MM.1S (cell line): Measurements from ENCODE around the gene C6.

Source experiments
- DNase-seq: peaks from one replicate; pipeline ENCODE4 v3.0.0-alpha.2; 2015
- H2AFZ ChIP-seq: fragments of 300-600 bp; sonication (generic); 2 replicates; pipeline ENCODE4 v1.6.0; 2016; ENCODE audit warnings: antibody characterized with exemption, low read length
- H3F3A ChIP-seq: fragments of 300-600 bp; sonication (generic); 2 replicates; pipeline ENCODE4 v1.6.1; 2016; ENCODE audit warnings: mild to moderate bottlenecking, antibody characterized with exemption, low read length, moderate library complexity, mixed read lengths; ENCODE audit not compliant: insufficient read depth
- H3K27ac ChIP-seq: fragments of 300-600 bp; sonication (generic); 2 replicates; pipeline ENCODE4 v1.5.1; 2016; ENCODE audit warnings: mild to moderate bottlenecking, low read length
- H3K27me3 ChIP-seq: fragments of 300-600 bp; sonication (generic); replicated peaks from 2 replicates; pipeline ENCODE4 v1.6.0; 2016; ENCODE audit warnings: low read length; ENCODE audit not compliant: insufficient read depth
- H3K36me3 ChIP-seq: fragments of 300-600 bp; sonication (generic); replicated peaks from 2 replicates; pipeline ENCODE4 v1.6.1; 2016; ENCODE audit warnings: mild to moderate bottlenecking, low read length, mixed read lengths; ENCODE audit not compliant: insufficient read depth
- H3K4me1 ChIP-seq: fragments of 300-600 bp; sonication (generic); 2 replicates; pipeline ENCODE4 v1.6.1; 2016; ENCODE audit warnings: low read length, mixed read lengths
- H3K4me2 ChIP-seq: fragments of 300-600 bp; sonication (generic); 2 replicates; pipeline ENCODE4 v1.6.0; 2016; ENCODE audit warnings: low read depth, low read length
- H3K4me3 ChIP-seq: fragments of 300-600 bp; sonication (generic); 2 replicates; pipeline ENCODE4 v1.5.1; 2016; ENCODE audit warnings: low read length, mixed read lengths
- H3K79me2 ChIP-seq: fragments of 300-600 bp; sonication (generic); 2 replicates; pipeline ENCODE4 v1.6.1; 2016; ENCODE audit warnings: mixed run types, low read length, mixed read lengths
- H3K9ac ChIP-seq: fragments of 300-600 bp; sonication (generic); 2 replicates; pipeline ENCODE4 v1.6.1; 2016; ENCODE audit warnings: low read length, mixed read lengths
- H3K9me2 ChIP-seq: fragments of 300-600 bp; sonication (generic); replicated peaks from 2 replicates; pipeline ENCODE4 v1.6.1; 2016; ENCODE audit warnings: mild to moderate bottlenecking, low read length, mixed read lengths; ENCODE audit not compliant: insufficient read depth
- H3K9me3 ChIP-seq: fragments of 300-600 bp; sonication (generic); replicated peaks from 2 replicates; pipeline ENCODE4 v1.6.1; 2016; ENCODE audit warnings: mild to moderate bottlenecking, low read length, mixed read lengths; ENCODE audit not compliant: insufficient read depth
- H4K20me1 ChIP-seq: fragments of 300-600 bp; sonication (generic); 2 replicates; pipeline ENCODE4 v1.6.1; 2016; ENCODE audit warnings: mild to moderate bottlenecking, low read length, moderate library complexity, mixed read lengths; ENCODE audit not compliant: insufficient read depth
- EZH2 ChIP-seq: fragments of 300-600 bp; sonication (generic); optimal IDR thresholded peaks from 2 replicates; pipeline ENCODE3; 2017; ENCODE audit warnings: low read depth, mild to moderate bottlenecking, antibody characterized with exemption, low read length, mixed read lengths
- EZH2phosphoT487 ChIP-seq: fragments of 300-600 bp; sonication (generic); IDR thresholded peaks from 2 replicates; pipeline ENCODE4 v1.6.1; 2018; ENCODE audit warnings: antibody characterized with exemption, low read length
- TF ChIP-seq, protein P1 (sequence below): fragments of 300-600 bp; sonication (generic); IDR thresholded peaks from 2 replicates; pipeline ENCODE4 v1.5.1; 2016; ENCODE audit warnings: antibody characterized with exemption, low read length, mixed read lengths

The C6 gene

DNA sequence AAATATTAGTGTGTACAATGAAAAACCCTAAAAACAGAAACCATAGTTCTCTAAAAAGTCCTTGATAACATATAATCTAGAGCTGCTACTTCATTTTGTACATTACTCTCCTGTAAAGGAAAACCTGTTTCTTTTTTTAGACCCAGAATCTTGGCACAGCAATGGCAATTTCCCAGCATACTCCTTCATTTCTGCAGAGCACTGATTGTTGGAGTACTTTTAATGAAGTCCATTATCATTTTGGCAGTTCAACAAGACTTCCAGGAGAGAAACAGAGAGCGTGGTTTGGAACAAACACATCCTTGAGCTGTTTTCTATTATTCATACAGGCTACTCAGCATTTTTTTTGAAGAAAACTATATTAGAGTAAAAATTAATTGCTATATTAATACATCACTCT is 119.5 kb downstream of the C6 start:
- TF ChIP-seq, protein P1, sequence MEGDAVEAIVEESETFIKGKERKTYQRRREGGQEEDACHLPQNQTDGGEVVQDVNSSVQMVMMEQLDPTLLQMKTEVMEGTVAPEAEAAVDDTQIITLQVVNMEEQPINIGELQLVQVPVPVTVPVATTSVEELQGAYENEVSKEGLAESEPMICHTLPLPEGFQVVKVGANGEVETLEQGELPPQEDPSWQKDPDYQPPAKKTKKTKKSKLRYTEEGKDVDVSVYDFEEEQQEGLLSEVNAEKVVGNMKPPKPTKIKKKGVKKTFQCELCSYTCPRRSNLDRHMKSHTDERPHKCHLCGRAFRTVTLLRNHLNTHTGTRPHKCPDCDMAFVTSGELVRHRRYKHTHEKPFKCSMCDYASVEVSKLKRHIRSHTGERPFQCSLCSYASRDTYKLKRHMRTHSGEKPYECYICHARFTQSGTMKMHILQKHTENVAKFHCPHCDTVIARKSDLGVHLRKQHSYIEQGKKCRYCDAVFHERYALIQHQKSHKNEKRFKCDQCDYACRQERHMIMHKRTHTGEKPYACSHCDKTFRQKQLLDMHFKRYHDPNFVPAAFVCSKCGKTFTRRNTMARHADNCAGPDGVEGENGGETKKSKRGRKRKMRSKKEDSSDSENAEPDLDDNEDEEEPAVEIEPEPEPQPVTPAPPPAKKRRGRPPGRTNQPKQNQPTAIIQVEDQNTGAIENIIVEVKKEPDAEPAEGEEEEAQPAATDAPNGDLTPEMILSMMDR, result no peak
- TF ChIP-seq EZH2phosphoT487 (no peak), EZH2 (no peak)
- Histone ChIP-seq H3K27ac (no peak overlapping the region), H3K9ac (no peak overlapping the region), H3F3A (no peaks in the 10 kb centered on the region), H3K4me1 (no peaks in the 10 kb centered on the region), H3K27me3 (no peaks in the 10 kb centered on the region), H3K9me3 (no peaks in the 10 kb centered on the region), H3K36me3 (no peaks in the 10 kb centered on the region), H3K4me3 (no peak overlapping the region), H2AFZ (no peak overlapping the region), H3K79me2 (no peaks in the 10 kb centered on the region), H3K4me2 (no peak overlapping the region), H4K20me1 (no peaks in the 10 kb centered on the region), H3K9me2 (no peaks in the 10 kb centered on the region)
- no peak for DNase-seq
